GM12891 (cell line): ENCODE results near the gene GNB3.

ENCODE experiments used
- PAX5 ChIP-seq: IDR thresholded peaks from 2 replicates; pipeline ENCODE4 v1.6.1; 2011; ENCODE audit warnings: low read length, moderate library complexity, mild to moderate bottlenecking; ENCODE audit not compliant: insufficient read depth, severe bottlenecking
- POLR2A ChIP-seq: IDR thresholded peaks from 2 replicates; pipeline ENCODE4 v1.6.1; 2011; ENCODE audit warnings: low read depth, low read length, control low read depth
- POLR2AphosphoS5 ChIP-seq: IDR thresholded peaks from 2 replicates; pipeline ENCODE4 v1.6.1; 2011; ENCODE audit warnings: low read depth, low read length, control low read depth
- POU2F2 ChIP-seq: IDR thresholded peaks from 2 replicates; pipeline ENCODE4 v1.6.1; 2011; ENCODE audit warnings: low read depth, mild to moderate bottlenecking, control low read depth, low read length, moderate library complexity
- SPI1 ChIP-seq: IDR thresholded peaks from 2 replicates; pipeline ENCODE4 v1.6.1; 2011; ENCODE audit warnings: low read depth, low read length, control low read depth
- TAF1 ChIP-seq: IDR thresholded peaks from 2 replicates; pipeline ENCODE4 v1.6.1; 2011; ENCODE audit warnings: low read depth, low read length, control low read depth

DNA sequence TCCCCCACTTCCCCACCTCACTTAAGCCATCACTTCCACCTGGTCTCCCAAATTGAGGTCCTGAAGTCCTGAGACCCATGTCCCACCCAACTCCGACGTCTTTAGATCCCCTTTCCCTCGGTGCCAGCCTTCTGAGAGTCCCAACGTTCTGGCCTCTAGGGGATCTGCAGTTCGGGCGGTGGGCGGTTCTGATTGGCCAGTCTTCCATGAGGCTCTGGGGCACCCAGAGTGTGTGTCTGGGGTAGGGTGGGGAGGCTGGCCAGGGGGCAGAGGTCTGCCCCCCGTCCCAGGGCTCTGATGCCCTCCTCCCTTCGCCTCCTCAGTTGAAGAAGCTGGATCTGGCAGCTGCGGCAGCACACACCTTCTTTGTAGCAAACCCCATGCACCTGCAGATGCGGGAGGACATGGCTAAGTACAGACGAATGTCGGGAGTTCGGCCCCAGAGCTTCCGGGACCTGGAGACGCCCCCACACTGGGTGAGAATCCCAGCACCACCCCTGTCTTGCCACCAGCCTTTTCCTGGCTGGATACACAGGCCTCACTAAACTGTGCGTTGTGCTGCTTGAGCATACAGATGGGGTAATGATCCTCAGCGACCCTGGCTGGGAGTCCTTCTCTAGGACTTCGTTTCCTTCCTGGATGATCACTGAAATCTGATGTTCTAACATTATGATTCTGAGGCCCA lies 11.0 kb upstream of the GNB3 start:
- TF ChIP-seq POLR2A = no peak
- TF ChIP-seq TAF1 = no peak
- TF ChIP-seq POU2F2 = no peak
- no peak for TF ChIP-seq SPI1
- TF ChIP-seq POLR2AphosphoS5 = no peak
- no peak for TF ChIP-seq PAX5
